GM18873 (cell line): Measurements from ENCODE around the gene BCAS1.
A peak's percentile ranks its signal among the peaks of the same experiment; 100 is the strongest.

Source experiments
- ATAC-seq: cut with Tn5 transposase; IDR thresholded peaks from one replicate; pipeline ENCODE4 v1.9.1; 2021; ENCODE audit warnings: mild to moderate bottlenecking, moderate library complexity, moderate number of reproducible peaks; ENCODE audit not compliant: unreplicated experiment, low FRiP score

Gene BCAS1

DNA sequence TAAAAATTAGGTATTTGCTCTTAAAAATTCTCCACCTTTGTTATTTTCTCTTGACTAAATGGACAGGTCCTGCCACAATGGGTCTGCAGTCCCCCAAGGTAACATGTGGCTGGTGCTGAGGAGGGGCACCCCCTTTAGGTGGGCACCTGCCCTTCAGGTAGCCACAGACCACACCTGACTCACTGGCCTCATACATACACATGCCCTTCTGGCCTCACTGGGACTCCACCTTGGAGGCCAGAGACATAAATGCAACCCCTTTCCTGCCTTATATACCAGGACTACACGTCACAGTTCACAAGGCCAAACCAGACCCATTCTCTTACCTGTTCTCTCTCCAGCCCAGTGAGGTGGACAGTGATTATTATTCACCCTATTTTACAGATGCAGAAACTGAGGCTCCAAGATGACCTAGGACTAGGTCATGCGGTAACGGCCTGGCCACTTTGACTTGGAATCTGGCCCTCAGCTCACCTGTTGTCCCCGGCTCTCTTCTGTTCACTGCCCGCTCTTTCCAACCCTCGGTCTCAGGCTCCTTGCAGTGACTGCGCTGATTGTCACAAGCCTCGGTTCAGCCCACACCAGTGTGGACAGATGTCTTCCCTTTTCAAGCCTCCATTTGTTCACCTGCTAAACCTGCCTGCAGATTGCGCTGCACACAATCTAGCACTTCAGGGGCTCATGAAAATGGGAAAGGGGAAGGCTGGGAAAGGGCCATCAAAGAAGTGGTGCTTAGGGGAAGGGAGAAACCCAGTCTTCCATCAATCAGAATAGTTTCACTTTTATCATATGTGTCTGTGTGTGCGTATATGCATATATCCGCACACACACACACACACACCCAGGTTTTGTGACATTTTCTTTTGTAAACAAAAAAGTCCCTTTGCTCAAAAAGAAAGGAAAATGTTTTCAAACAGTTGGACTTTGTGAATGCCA is 121.7 kb downstream of the BCAS1 start:
- ATAC-seq, result no peak

DNA sequence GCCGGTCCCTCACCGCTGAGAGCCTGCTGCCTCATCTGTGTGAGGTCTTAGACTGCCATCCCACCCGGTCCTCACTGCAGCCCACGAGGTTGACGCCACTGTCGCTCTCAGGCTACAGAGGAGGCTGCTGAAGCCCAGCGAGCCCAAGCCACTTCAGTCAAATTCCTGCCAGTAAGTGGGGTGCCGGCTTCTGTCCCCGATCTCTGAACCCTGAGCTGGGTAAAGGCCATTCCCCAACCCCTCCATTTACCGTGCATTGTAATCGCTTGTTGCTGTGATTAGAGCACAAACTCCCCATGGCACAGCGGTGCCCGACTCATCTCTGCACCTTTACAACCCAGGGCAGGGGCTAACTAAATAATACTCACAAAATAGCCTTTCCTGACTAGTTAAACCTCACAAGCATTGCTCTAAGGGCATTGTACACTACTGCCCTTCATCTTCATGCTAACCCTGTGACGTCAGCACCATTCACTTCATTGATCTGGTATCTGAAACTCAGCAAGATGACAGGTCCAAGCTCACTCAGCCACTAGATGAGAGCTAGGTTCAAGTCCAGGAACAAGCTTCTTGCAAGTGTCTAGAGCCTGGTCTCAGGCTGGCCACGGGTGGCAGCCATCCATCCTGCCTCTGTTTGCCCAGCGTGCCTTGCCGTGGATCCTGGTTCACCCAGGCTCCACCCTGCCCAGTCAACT is 122.7 kb downstream of the BCAS1 start:
- no peak for ATAC-seq

DNA sequence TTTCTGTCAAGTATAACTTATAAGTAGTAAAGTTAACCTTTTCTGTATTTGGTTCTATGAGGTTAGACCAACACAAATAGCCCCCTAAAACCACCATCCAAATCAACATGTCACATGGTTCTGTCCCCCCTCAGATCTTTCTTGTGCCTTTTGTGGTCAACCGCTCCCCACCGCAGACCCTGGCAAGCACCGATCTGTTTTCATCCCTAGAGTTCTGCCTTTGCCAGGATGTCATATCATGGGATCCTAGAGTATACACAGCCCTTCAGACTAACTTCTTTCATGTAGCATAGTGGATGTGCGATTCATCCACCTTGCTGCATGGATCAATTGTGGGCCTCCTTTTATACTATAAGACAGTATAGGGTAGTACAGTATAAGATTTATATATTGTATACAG is 124.3 kb downstream of the BCAS1 start:
- ATAC-seq, result no peak

DNA sequence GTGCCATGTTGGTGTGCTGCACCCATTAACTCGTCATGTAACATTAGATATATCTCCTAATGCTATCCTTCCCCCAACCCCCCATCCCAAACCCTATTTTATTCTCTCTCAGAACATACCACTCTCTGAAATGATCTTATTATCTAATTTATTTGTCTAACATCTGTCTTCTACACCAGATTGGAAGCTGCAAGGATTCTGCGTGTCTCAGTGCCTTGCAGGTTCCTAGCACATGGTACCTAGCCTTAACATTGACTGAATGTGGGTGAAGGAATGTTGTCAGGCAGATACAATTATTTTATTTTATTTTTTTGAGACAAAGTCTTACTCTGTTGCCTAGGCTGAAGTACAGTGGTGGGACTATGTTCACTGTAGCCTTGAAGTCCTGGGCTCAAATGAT is 124.9 kb downstream of the BCAS1 start:
- no peak for ATAC-seq

DNA sequence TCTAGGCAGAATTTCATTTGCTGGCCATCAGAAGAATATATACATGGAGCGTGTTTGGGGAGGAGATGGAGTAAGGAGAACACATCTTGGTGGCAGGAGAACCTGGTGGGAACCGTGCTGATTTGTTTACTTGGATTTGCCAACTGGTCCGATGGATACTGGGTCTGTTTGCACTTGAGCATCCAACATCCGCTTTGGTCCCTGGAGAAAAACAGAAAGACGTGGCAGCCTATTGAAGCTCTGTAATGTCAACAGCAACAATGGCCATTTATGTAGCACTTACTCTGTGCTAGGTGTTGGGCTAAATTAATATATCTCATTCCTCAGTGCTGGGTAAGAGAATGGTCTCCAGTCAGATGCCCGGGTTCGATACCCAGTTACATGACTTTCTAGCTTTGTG is 125.6 kb downstream of the BCAS1 start:
- no peak for ATAC-seq

DNA sequence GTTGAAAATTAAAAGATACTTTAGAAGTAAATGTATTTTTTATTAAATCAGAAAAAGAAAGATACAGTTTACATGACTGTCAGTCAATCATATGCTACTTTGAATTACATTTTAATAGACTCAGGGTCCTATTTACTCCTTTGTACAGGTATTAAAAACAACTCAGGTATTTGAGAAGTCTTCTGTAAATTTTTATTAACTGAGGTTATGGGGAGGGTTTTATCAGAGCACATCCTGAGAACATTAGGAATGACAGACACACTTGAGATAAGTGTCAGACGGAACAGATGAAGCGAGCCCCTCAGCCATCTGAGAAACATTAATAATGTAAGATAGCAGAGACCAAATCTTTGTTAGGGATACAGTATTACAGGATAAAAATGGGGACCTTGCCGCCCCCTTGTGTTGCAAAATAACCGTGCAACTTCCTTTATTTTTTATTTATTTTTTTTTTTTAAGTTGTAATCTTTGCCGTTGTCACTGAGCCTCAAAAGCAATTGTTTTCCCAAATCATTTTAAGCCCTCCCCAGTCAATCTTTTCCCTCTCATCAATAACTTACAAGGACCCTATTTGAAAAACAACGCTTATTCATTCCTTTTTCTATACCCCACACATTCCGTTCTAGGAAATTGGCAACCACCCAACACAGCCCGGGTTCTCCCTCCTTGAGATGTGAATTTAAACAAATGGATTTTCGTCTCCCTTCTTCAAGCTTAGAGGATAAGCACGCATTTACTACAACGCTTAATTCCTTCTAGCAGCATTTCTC is 126.7 kb downstream of the BCAS1 start:
- no peak for ATAC-seq

DNA sequence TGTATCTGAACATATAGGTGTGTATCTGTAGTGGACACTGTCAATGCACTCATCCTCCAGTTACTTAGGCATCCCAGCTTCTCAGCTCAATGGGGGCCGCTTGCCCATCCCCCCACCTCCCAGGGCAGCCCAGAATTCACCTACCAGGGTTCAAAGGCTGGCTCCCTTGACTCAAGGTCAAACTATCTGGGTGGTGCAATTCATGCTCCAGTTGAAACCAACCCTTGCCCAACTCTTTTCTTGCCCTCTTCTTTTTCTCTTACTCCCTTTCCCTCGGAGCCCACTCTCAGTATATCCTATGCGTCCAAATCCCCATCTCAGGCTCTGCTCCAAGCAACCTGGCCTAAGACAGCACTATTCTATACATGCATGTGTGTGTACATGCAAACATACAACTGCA is 127.4 kb downstream of the BCAS1 start:
- no peak for ATAC-seq

DNA sequence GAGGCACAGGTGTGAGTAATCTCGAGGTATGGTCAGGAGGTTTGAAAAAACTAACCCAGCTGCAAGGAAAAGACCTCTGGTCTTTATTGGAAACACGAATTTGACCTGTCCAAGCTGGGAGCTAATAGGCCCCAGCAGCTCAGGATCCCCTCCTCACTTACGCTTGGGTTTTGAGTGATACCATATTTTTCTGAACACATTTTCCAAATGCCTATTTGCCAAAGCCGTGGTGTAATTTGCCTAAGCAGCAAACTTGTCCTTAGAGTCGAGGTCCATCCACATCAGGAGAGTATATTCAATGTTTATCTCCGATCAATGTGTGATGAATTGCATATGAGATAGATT is 128.0 kb downstream of the BCAS1 start:
- no peak for ATAC-seq

DNA sequence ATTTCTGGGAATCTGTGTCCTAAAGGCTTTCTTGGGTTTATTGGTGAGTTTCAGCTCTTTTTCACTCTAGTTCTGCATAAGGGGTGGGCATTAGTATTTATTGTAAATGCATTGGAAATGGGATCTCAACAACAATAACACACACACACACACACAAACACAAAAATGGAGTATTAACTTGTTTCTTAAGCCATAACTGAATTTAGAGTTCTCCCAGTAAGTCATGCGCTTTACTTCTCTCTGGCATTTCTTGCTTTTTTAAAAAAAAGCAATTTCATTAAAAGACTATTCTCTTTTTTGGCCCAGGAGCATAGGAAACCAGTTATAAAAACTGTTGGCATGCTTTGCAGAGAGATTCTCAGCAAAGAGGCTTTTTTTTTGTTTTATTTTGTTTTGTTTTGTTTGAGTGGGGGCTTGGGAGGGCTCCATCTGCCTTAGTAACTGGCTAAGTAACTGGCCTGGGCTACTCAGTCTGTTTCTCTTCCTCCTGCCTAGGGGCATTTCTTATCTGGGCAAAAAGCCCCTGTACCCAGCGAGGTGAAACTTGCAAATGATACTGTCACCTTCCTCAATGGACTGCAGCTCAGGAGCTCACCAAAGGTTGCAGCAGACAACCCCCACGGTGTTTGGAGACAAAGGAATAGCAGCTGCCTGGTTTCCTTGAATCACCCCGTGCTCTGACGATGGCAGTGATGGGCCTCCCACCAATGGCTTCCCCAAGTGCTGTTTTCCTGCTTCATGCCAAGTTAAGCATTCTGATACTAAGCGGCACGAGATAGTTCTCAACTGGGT is 128.5 kb downstream of the BCAS1 start:
- no peak for ATAC-seq

DNA sequence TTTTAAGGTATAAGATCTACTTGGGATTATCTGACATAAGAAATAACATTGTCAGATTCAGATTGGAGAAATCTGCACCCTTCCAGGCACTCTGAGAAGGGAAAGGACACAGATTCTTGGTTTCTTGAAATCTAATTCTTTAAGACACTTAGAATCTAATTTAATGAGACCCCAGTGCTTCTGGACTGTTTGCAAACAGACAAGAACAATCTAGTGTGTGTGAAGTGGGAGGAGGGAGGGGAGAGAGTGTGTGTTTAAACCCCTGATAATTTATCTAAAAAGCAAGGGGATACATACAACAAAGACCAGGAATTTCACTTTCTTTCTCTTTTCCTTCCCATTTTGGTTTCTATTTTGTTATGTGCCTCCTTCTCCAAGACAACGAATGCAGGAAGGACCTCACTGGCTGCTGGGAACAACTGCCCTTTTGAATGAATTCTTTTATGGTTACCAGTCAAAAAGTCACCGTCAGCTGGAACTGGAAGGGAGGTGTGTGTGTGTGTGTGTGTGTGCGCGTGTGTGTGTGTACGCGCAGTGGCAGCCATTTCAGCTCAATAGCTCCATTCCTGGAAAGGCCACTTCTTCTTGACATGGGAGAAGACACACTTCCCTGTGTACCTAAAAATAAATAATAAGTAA is 129.4 kb downstream of the BCAS1 start:
- no peak for ATAC-seq

DNA sequence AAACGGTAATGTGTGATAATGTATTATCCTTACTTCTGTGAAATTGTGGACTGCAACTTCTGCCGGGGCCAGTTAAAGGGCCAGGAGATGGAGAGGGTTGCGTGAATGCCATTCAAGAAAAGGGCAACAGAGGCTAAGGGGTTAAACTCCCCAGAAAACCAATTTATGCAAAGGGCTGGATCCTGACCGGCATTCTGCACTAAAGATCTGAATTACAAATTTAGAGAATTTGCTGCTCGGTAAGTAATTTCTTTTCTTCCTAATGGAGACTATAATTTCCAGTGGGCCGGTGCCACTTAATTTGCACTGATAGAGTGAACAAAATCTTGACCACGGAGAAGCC is 130.1 kb downstream of the BCAS1 start:
- ATAC-seq, result no peak

DNA sequence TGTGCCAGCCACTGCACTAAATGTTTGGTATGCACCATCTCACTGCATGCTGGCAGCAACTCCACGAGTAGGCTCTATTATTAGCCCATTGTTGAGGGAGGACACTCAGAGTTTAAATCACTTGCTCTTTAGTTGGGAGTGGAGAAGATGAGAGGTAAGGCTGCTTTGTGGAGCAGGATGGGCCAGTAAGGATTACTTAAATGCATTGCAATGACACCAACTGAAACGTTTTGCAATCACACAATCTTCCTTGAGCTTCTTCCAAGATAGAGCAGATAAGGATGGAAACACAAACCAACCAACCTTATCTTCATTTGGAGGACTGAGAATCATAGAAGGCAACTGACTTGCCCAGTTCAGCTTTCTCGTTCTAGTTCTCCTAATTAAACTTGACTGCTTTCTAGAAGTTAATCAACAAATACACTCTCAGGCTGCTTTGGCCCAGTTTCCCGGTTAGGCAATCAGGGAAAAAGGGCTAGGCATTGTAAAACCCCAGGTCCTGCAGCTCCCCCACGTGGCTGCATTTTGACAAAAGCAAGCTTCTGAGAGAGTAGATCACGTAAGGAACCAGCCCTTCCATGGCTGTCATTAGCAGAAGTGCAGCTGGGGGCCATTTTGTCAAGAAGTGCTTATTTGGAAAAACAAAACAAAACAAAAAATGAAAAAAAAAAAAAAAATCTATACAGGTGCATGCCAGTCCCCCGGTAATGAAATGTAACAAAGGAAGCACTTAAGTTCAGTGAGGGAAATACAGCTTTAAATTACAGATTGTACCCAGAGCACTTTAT is 130.6 kb downstream of the BCAS1 start:
- peak; percentile 63 for ATAC-seq

DNA sequence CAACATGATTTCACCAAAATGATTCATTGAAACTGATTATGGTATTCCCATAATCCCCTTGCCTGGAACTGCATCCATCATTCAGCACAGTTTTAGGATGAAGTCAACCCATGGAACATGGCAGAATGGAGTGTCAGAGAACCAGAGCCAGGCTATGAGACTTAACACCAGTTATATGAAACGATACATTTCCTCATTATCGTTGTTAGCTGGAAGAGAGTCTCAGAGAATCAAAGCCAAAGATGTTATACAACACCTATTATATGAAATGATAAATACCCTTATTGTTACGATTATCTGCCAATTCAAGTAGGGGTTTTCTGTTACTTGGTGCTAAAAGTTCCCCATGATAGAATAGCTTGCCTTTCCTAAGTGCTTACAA is 131.2 kb downstream of the BCAS1 start:
- ATAC-seq, result no peak

DNA sequence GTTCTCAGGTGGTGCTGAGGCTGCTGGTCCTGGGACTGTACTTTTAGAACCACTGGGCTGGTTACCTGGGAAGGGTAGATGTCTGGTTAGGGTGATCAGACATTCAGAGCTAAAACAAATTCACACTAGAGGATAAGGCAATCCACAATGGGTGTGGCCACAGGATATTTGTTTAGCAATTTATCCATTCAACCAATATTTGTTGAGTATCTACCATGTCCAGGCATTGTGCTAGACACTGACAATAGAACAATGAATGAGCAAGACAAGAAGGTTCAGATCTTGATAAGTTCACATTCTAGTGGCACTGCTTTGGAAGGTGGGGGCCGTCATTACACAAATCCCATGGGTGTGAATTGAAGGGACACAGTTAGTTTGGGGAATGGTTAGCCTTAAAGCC is 131.7 kb downstream of the BCAS1 start:
- no peak for ATAC-seq

DNA sequence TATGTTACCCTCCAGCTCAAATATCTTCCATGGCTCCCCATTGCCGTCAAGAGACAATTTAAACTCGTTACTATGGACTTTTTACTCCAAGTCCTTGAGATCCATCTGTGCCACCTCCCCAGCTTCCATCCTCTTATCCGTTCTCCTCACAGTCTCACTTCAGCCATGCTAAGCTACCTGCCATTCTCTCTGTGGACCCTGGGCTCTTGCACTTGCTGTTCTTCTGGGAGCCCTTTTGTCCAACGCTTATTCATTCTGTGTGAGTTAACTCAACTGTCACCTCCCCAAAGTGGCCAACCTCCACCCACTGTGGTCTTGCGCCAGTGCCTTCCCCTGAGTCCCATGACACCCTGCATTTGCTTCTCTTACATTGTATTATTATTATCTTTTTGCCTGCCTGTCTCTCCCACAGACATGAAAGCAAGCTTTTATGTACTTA is 132.4 kb downstream of the BCAS1 start:
- no peak for ATAC-seq

DNA sequence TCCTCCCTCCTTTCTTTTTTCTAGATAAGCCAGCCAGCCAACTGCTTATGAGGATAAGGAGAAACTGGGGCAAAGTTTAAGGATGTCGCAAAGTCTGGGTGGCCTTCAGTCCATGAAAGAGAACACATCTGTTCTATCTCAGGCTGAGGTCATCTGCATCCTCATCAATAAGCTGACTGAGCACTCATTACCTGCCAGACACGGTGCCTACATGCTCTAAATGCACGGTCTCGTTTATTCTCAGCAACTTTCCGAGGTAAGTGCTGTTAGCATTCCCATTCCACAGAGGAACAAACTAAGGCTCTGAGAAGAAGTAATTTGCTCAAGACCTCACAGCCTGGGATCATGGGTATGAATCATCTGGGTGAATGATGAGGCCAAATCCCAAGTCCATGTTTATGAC is 133.1 kb downstream of the BCAS1 start:
- no peak for ATAC-seq

DNA sequence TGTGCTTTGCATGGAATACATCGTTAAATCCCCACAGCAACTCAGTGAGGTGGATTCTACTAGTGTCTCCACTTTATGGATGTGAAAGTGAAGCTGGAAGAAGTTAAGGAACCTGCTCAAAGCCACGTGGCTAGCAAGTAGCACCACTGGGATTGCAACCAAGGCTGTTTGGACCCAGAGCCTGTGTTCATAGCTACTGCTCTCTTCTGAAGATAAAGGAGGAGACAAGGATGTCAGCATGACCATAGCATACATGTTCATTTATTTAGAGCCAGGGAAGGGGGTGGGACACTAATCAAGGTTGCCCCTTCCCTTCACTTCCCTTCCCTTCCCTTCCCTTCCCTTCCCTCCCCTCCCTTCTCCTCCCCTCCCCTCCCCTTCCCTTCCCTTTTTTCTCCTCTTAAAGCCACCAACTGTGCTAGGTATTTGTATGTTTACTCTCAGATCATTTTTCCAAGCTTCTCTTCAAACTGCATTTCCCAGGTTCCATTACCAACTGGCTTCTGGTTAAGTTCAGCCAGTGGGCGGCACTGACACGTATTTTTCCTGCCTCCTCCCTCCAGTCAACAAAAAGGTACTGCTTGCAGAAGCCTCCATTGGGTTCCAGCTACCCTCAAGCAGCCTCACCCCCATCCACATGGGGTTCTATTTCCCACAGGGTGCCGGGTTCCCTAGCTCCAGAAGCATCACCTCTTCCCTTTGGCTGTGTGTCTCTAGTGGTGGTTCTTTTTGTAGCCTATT is 134.9 kb downstream of the BCAS1 start:
- no peak for ATAC-seq

DNA sequence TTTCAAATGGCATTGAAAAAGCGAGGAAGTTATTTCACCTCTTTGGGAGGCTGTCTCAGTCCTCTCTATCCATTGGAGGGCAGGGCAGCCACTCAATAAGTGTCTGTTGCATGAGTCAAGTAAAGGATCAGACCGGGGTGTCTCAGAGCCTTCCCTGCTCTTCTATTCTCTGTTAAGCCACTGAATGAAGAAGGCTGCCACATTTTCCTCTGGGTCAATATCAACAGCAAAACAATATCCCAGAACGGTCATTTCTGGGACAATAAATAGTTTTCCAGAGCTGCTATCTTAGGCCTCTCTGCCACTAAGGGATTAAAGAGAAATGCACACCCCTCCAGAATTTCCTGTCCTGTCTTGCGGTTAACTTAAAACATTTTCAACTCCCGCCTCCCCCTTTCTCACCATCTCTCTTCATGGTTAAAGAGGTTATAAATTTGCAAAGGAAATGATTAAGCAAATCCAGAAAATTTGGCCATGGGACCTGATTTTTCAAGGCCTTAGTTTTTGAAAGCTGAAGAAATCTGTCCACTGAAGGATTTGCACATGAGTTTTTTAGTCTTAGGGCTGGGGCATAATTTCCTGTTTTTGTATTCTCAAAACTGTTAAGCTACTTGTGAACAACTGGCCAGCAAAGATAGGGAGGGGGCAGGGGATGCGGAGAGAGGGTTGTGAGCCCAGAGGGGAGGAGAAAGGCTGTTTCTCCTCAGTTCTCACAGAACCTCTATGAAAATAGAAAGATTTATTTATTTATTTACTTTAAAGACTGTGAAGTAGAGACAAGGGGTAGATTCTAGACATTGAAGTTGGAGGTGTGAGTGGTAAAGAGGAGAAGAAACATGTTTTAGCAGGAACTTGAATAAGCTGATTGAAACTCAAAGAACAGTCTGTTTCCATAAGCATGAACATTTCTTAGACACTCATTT is 135.7 kb downstream of the BCAS1 start:
- no peak for ATAC-seq
